Measurements from ENCODE around the gene PAK1. TPM values are rescaled to one million over a fixed set of nuclear protein-coding genes. Genes with fewer than 3 reads are reported as not detected.
"Not testable (repeated sequence)": the region's sequence is repeated elsewhere in the genome, so short reads cannot be mapped to it uniquely, and the experiment has no call there.

Gene PAK1
- total RNA-seq, 2 donors from 2014 or later = 32.7 to 43.2 TPM

GRCh38 chr11:77322506-77322905 lies 151.4 kb downstream of the PAK1 start:
- no peak for DNase-seq (ENCODE audit: low spot score in 2 of 2)
- ATAC-seq = no peak
- H3K9me3 Mint-ChIP-seq = peaks cover 0 to 5% of the 10 kb centered on the region in 2 donors
- no peak overlapping the region for H3K27ac Mint-ChIP-seq
- H3K36me3 Mint-ChIP-seq = peaks cover 10% of the 10 kb centered on the region in 2 donors

- Mint-ChIP-seq H3K27ac (peak overlapping the region in 1 of 2 donors; percentile 4), H3K9me3 (no peaks in the 10 kb centered on the region), H3K36me3 (no peaks in the 10 kb centered on the region)
- ATAC-seq = no peak
- no peak for DNase-seq (ENCODE audit: low spot score in 2 of 2)
Measured at GRCh38 chr11:77320351-77320750, 153.5 kb downstream of the PAK1 start.

- no peak for ATAC-seq
Measured at GRCh38 chr11:77318600-77318999, 155.3 kb downstream of the PAK1 start.

GRCh38 chr11:77316733-77317342 lies 157.1 kb downstream of the PAK1 start:
- DNase-seq (ENCODE audit: low spot score in 2 of 2) (no peak), ATAC-seq (no peak)
- H3K9me3 Mint-ChIP-seq = no peaks in the 10 kb centered on the region
- H3K36me3 Mint-ChIP-seq = no peaks in the 10 kb centered on the region
- no peak overlapping the region for H3K27ac Mint-ChIP-seq

More at GRCh38 chr11:77318600-77318999, 155.3 kb downstream of the PAK1 start:
- Mint-ChIP-seq H3K27ac (no peak overlapping the region), H3K9me3 (no peaks in the 10 kb centered on the region), H3K36me3 (no peaks in the 10 kb centered on the region)
- DNase-seq (ENCODE audit: low spot score in 2 of 2) = no peak

GRCh38 chr11:77312107-77312506 lies 161.8 kb downstream of the PAK1 start:
- Mint-ChIP-seq H3K36me3 (peaks cover 0 to 5% of the 10 kb centered on the region in 2 donors), H3K9me3 (peaks cover 0 to 4% of the 10 kb centered on the region in 2 donors), H3K27ac (no peak overlapping the region)
- no peak for DNase-seq (ENCODE audit: low spot score in 2 of 2)
- ATAC-seq = no peak

- ATAC-seq (no peak), DNase-seq (ENCODE audit: low spot score in 2 of 2) (no peak)
- Mint-ChIP-seq H3K9me3 (peaks cover 0 to 4% of the 10 kb centered on the region in 2 donors), H3K36me3 (peaks cover 0 to 5% of the 10 kb centered on the region in 2 donors), H3K27ac (no peak overlapping the region)
Measured at GRCh38 chr11:77311701-77312100, 162.2 kb downstream of the PAK1 start.

- Mint-ChIP-seq H3K27ac (no peak overlapping the region), H3K36me3 (peaks cover 0 to 5% of the 10 kb centered on the region in 2 donors), H3K9me3 (peaks cover 0 to 4% of the 10 kb centered on the region in 2 donors)
- no peak for ATAC-seq
- DNase-seq (ENCODE audit: low spot score in 2 of 2) = no peak
Measured at GRCh38 chr11:77310721-77311120, 163.2 kb downstream of the PAK1 start.

GRCh38 chr11:77309401-77310085 lies 164.4 kb downstream of the PAK1 start:
- peak in 1 of 2 donors; percentile 5 for ATAC-seq

GRCh38 chr11:77308838-77309237 lies 165.1 kb downstream of the PAK1 start:
- DNase-seq (ENCODE audit: low spot score in 2 of 2) (no peak), ATAC-seq (peak; percentile 71 to 85)
- peaks cover 0 to 5% of the 10 kb centered on the region in 2 donors for H3K36me3 Mint-ChIP-seq
- peak overlapping the region in 1 of 2 donors; percentile 81 for H3K27ac Mint-ChIP-seq
- H3K9me3 Mint-ChIP-seq = peaks cover 0 to 4% of the 10 kb centered on the region in 2 donors

More at GRCh38 chr11:77309401-77310085, 164.4 kb downstream of the PAK1 start:
- peaks cover 0 to 4% of the 10 kb centered on the region in 2 donors for H3K9me3 Mint-ChIP-seq
- H3K27ac Mint-ChIP-seq = no peak overlapping the region
- DNase-seq (ENCODE audit: low spot score in 2 of 2) = no peak
- peaks cover 0 to 5% of the 10 kb centered on the region in 2 donors for H3K36me3 Mint-ChIP-seq

GRCh38 chr11:77303328-77303727 lies 170.6 kb downstream of the PAK1 start:
- no peaks in the 10 kb centered on the region for H3K36me3 Mint-ChIP-seq
- ATAC-seq (no peak), DNase-seq (ENCODE audit: low spot score in 2 of 2) (no peak)
- H3K27ac Mint-ChIP-seq = no peak overlapping the region
- H3K9me3 Mint-ChIP-seq = no peaks in the 10 kb centered on the region

GRCh38 chr11:77302752-77303151 lies 171.1 kb downstream of the PAK1 start:
- no peak for ATAC-seq
- Mint-ChIP-seq H3K27ac (no peak overlapping the region), H3K9me3 (no peaks in the 10 kb centered on the region), H3K36me3 (no peaks in the 10 kb centered on the region)
- no peak for DNase-seq (ENCODE audit: low spot score in 2 of 2)

GRCh38 chr11:77301510-77301909 lies 172.4 kb downstream of the PAK1 start, which contains the start of gene GDPD4:
Gene GDPD4 (minus strand): TSS chr11:77301686. CDS start chr11:77285137, 16,549 bp downstream.
- ATAC-seq = no peak
- no peaks in the 10 kb centered on the region for H3K9me3 Mint-ChIP-seq

GRCh38 chr11:77300695-77301094 lies 173.2 kb downstream of the PAK1 start:
- no peaks in the 10 kb centered on the region for H3K36me3 Mint-ChIP-seq
- ATAC-seq = no peak
- H3K27ac Mint-ChIP-seq = no peak overlapping the region
- DNase-seq (ENCODE audit: low spot score in 2 of 2) = no peak
- no peaks in the 10 kb centered on the region for H3K9me3 Mint-ChIP-seq

More at GRCh38 chr11:77301510-77301909, 172.4 kb downstream of the PAK1 start, which contains the start of gene GDPD4:
- no peaks in the 10 kb centered on the region for H3K36me3 Mint-ChIP-seq
- DNase-seq (ENCODE audit: low spot score in 2 of 2) = no peak
- peak within 1 kb of the TSS in 1 of 2 donors; percentile 54 for H3K27ac Mint-ChIP-seq

GRCh38 chr11:77300028-77300427 lies 173.9 kb downstream of the PAK1 start:
- not testable (repeated sequence) for DNase-seq (ENCODE audit: low spot score in 2 of 2); H3K36me3 Mint-ChIP-seq; H3K27ac Mint-ChIP-seq; H3K9me3 Mint-ChIP-seq
- ATAC-seq = peak; percentile 39 to 70

- Mint-ChIP-seq H3K27ac (no peak overlapping the region), H3K9me3 (no peaks in the 10 kb centered on the region), H3K36me3 (no peaks in the 10 kb centered on the region)
- DNase-seq (ENCODE audit: low spot score in 2 of 2) (no peak), ATAC-seq (peak in 1 of 2 donors; percentile 28)
Measured at GRCh38 chr11:77299528-77299993, 174.3 kb downstream of the PAK1 start.

- Mint-ChIP-seq H3K9me3 (no peaks in the 10 kb centered on the region), H3K27ac (no peak overlapping the region), H3K36me3 (no peaks in the 10 kb centered on the region)
- ATAC-seq (peak in 1 of 2 donors; percentile 65), DNase-seq (ENCODE audit: low spot score in 2 of 2) (no peak)
Measured at GRCh38 chr11:77294040-77294439, 179.9 kb downstream of the PAK1 start.

- no peak for DNase-seq (ENCODE audit: low spot score in 2 of 2)
- Mint-ChIP-seq H3K9me3 (no peaks in the 10 kb centered on the region), H3K36me3 (no peaks in the 10 kb centered on the region), H3K27ac (no peak overlapping the region)
- no peak for ATAC-seq
Measured at GRCh38 chr11:77289737-77290136, 184.2 kb downstream of the PAK1 start.
